DMS114 treated with DMSO at 0.1 percent for 48 hours (cell line): ENCODE measurements around the gene GLG1.

Experiments used
- DNase-seq: peaks from one replicate; lab custom pipeline; 2025; ENCODE audit not compliant: unreplicated experiment; lab: John Stamatoyannopoulos, UW

GLG1 gene

DNA sequence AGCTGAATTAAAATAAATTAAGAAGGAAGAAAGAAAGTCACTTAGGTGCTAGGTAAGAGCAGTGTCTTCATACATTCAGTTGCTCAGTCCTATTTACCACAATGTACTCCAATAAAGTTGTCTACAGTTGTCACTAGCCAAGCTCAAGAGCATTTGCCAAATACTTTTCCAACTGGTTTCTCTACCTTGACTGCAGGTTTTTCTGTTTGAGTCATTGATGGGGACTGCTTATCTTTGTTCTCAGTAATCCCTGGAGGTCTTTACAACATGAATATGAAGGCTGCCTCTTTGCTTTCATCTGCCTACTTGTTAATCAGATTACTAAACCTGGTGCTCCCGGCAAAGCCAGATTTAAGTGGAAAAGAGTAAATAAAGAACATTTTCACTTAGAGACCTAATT, 121.0 kb downstream of the GLG1 start:
- DNase-seq, result no peak

DNA sequence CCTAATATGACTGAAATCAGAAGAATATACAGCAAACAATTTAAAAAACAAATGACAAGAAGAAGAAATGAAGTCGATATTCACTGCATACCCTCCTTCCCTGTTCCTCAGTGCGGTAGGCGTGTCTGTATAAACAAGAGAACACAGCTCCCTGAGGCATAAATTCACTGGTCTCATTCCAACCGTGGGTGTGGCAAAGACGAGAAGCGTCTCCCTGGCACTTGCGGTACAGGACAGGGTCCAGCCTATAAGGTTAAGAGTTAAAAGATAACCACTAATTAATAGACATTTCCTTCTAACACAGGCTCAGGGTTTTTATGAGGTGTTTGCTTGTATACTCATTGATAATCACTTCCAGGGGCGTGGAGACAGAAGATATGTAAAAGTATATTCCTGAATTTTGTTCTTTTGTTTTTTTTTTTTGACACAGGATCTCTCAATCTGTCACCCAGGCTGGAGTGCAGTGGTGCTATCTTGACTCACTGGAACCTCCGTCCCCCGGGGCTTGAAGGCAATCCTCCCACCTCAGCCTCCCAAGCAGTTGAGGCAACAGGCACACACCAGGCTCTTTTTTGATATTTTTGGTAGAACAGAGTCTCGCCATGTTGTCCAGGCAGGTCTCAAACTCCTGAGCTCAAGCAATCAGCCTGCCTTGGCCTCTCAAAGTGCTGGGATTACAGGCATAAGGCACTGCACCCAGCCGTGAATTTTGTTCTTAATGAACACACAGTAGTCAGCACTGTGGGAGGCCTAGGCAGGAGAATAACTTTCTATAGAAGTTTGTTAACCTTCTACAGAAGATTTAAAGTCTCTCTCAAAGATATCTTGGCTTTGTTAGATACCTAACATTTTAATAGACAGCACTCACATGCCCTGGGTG, 126.5 kb downstream of the GLG1 start:
- no peak for DNase-seq

DNA sequence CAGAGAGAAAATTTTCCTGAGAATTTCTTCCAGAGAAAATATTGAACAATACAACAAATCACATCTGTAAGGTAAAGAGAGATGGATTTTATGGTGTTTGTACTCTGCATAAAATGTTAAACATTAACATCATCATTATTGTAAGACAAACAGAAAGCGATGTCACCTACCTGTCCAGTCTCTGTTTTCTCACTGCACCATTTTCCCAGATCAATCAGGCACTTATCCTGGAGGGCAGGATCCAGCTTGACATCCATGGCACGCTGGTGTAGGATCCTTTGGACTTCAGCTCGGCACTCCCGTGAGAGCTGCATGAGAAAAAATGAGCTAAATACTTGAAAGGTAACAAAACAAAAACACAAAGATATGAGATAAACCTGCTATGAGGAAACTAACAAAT, 129.7 kb downstream of the GLG1 start:
- DNase-seq, result no peak

DNA sequence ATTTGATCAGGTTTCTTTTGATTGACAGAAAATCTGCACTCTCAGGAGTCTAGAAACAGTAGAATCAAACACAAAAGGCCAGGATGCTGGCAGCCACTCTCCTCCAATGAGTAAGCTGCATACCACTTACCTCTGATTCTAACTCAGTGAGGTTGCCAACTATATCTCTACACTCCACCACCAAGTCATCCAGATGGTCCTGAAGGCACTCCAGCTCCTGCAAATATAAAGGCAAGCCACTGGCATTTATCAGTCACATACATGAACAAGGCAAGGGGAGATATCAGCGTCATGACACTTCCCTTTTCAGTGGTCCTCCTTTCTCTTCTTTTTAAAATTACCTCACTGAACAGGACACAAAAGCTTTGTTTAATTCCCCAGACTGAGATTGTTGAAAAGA, 132.5 kb downstream of the GLG1 start:
- DNase-seq, result no peak

DNA sequence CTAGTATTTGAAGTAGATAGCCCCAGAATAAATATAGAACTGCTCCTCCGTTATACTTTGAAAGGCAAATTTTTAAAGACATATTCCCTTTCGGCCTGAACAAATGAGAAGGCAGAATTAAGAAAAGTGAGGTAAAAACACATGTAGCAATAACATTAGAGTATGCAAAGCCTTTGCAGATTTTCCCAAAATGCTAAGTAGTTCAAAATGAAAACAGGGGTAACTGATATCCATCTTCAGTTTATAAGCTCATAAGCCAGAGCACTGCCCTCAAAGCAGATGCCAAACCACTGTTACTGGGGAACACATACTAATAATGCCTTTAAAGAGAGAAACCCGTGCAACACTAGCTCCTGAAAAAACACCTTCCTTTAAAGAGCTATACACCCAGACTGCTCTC, 134.4 kb downstream of the GLG1 start:
- no peak for DNase-seq

DNA sequence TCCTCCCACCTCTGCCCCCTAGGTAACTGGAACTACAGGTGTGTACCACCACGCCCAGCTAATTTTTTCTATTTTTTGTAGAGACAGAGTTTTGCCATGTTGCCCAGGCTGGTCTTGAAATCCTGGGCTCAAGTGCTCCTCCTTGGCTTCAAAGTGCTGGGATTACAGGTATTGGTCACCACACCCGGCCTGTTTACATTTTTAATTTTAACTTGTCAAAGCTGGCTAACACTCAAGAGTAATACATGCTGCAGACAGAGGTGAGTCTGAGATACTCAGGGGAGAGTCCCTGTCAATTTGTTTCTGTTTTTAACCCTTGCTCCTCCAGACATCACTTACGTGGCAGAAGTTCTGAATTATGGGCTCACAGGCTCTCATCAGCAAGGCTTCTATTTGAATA, 134.9 kb downstream of the GLG1 start:
- no peak for DNase-seq

DNA sequence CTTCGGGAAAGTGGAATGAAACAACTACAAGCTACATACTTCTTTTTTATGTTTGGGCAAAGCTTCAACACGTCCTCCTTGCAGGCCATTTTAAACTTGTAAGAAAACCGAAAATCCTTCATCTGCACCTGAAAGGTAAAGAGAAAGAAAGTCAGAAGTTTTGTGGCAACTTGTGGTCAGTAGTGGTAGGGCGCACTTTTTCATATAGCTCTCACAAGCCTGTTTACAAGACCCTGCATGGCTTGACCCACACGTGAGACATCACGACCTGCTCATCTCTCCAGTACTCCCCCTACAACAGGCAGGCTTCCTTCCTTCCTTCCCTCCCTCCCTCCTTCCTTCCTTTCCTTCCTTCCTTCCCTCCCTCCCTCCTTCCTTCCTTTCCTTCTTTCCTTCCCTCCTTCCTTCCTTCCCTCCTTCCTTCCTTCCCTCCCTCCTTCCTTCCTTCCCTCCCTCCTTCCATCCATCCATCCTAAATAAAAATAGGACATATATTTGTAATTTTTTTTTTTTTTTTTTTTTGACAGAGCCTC, 136.9 kb downstream of the GLG1 start:
- no peak for DNase-seq

DNA sequence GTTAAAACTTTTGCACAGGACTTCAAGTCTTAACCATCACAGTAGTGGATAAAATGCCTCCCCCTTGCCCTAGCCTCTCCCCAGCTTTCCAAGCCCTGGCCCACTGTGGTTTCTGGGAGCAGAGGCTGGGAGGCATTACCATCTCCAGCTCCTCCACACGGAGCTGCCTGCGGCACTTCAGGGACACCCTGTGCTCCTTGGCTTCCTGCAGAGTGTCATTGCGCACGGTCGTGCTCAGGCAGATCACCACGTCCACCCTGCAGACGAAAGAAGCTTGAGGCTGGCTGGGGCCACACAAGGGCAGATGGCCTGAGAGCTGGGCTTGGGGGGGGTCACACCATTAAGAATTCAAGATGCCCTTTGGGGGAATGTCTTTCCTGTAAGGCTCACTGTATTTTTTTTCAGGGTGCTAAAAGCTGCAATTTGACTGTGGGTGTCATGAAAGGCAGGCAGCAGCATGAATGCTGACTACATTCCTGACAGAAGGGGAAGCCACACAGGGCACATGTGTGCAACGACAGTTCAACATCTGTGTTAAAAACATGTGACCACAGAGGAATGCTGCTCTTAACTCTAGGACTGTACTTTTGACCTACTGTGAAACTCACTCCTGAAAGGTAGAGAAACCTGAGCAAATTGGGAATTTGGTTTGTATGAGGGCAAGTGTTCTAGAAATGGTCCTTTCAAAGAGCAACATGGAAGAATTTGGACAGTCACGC, 137.9 kb downstream of the GLG1 start:
- no peak for DNase-seq

DNA sequence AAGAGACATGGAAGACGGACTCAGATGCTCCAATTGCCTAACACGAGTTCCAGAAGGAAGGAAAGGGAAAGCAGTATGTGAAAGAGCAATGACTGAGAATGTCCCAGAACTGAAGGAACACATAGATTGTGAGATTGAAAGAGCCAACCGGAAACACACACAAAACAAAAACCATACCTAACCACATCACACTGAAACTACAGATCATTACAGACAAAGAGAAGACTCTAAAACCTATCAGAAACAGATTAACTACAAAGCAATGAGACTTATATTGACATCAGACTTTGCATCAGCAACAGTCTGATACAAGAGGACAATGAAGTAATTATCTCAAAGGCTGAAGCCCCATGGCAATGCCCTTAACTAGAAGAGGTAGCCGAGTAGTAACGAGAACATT, 140.0 kb downstream of the GLG1 start:
- DNase-seq, result no peak

DNA sequence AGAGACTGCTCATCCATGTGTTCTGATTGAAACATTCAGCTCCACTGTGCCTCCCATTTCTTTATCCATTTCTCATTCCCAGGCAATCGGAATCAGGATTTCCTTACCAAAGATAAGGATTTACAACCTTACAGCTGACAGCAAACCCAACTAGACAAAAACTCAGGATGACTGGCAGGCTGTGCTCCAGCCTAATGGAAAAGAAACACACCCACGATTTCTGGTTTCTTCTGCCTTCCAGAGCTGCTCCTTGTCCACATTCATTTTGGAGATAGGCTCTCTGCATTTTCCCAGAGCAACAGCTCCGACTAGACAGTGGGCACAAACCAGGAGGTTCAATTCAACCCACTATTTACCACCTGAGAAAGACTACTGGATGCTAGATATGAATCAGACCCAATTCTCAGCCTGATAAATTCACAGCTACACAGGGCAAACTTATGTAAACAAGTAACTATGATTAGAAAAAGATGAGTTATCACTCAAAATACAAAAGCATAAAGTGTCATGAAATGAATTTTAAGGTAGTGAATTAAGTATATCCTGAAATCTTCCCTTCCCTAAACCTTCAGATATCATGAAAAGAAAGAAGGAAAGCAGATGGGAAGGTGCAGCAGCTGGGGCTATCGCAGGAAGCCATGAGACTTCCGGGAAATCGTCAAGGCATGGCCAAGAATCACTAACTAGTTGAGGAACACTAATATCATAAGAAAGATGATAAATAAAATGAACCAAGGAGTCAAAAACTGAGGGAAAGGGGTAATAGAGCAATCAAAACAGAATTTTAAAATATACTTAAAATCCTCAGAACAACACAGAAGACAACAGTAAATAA, 140.8 kb downstream of the GLG1 start:
- DNase-seq, result no peak

DNA sequence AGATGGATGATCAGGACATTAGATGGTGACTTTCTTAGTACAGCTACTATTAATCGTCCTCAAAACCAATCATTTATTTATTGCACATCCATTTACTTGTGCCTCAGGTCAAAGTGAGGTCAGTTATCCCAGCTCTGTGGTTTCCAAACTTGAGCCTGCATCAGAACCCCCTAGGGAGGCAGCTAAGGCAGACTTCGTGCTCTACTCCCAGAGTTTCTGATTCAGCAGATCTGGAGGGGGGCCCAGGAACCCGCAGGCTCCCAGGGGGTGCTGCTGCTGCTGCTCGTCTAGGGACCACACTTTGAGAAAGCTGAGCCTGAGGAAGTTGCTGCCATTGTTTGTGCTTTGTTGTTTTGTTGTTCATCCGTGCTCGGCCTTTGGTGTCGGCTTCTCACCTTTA, 141.6 kb downstream of the GLG1 start:
- DNase-seq, result no peak

DNA sequence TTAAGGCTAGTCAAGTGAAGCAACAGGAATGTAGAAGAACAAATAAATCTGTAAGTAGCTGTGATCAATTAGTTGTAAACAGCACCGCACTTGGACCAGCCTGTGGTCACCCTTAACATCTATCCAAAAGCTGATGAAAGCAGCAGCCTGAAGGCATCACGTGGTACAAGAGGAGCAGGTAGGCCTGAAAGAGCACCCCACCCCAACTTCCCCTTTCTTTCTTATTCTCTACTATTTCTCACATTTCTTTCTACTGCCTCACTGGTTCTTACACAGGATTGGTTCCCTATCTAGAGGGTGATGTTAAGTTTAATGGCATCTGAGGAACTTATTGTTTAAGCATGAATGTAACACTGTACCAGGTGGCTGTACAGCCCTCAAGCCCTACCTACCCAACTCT, 143.0 kb downstream of the GLG1 start:
- no peak for DNase-seq

DNA sequence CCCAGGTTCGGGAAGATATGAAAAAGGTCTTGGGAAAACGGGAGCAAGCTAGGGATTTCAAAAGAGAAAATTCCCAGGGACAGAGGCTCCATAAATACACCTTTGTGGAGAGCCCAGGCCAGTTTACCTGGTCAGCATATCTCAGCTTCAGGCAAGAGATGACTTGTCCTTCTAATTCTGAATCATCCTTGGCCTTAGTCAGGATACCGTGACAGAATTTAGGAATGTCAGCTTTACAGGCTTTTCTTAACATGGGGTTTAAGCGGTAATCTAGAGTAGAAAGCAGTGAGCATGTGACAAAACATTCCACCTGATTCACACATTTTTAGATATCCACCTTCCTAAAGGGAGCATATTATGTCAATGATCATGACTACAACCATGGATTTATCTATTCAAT, 144.6 kb downstream of the GLG1 start:
- DNase-seq, result no peak

DNA sequence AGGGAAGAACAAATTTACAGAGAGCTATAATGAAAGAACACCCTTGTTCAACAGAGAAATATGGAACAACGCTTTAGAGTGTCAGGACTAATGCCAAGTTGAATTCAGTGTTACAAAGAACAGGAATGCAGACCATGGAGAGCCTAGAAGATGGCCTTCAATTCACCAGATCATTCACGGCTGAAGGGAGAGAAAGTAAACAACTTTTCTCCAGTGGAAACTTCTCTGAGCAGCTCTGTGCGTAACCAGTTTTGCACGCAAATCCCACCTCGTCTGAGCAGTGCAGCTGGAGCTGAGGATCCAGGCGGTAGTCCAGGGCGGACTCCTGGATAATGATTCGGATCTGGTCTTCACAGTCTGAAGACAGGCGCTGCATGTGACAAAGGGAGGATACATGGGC, 145.1 kb downstream of the GLG1 start:
- no peak for DNase-seq

DNA sequence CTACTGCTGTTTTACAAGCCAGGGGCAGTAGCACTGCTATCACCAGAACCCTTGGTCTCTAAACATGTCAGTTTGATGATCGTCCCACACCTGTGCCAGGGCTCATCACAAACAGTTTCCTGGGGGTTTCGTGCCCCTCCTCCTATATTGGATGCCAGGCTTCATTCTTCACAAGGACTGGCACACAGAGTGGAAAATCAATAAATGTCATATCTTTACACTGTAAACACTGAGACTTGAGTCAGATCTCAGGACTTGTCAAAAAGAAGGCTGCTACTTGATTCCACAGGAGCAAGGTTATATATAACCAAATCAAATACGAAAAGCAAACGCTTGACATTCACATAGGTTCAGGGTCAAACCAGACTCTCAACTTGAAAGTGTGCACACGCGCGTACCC, 146.4 kb downstream of the GLG1 start:
- DNase-seq, result no peak

DNA sequence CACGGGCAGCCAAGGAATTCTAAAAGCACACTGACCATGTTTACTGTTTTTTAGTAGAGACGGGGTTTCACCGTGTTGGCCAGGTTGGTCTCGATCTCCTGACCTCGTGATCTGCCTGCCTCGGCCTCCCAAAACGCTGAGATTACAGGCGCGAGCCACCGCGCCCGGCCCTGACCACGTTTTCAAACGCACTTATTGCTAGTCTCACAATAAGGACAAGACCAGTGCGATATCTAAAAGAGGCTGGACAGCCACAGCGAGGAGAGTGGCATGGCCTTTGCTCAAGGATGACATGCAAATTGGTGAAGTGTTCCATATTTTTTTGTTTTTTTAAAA, 150.7 kb downstream of the GLG1 start:
- DNase-seq, result no peak

DNA sequence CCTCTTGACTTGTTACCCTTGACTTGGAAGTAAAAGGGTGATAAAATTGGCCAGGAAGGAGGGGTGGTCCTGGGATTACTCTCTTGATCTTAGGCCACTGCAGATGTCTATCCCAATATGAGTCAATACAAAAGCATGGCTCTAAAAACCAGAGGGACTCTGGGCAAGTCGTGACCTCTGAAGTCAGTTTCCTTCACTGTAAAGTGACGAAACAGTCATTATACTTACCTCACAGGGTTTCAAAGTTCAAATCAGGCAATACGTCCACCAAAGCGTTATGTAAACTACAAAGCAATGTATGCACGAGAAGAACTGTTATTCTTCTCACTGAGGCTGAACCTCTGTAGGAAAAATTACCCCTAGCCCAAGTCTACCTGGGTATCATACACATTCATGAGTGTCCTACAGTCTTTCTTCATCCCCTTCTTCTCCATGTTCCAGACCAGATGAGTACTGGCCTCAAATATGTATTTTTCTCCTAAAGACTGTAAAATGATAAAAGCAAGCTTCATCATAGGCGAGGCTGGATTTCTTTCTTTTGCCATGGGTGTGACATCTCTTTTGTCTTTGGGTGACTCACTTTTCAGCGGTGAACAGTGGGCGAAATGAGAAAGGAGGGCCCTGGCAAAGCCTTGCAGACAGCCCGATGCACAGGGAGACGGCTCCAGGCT, 151.2 kb downstream of the GLG1 start:
- no peak for DNase-seq

DNA sequence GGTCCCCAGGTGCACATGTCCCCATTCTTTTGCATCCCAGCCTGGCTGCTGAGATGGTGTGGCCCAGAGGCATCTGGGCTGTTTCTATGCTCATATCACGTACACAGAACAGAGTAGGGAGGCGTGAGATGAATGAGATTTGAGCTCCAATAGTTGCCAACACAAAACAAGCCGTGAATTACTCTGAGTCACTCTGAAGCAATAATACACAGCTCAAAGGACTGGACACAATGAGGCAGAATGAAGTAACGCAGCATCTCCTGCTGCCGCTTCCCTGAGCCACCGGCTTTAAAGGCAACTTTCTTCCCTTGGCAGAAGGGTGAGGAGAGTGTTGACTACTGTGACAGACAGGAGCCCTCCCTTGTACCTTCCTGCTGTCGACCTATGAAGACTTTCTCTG, 151.7 kb downstream of the GLG1 start:
- no peak for DNase-seq

DNA sequence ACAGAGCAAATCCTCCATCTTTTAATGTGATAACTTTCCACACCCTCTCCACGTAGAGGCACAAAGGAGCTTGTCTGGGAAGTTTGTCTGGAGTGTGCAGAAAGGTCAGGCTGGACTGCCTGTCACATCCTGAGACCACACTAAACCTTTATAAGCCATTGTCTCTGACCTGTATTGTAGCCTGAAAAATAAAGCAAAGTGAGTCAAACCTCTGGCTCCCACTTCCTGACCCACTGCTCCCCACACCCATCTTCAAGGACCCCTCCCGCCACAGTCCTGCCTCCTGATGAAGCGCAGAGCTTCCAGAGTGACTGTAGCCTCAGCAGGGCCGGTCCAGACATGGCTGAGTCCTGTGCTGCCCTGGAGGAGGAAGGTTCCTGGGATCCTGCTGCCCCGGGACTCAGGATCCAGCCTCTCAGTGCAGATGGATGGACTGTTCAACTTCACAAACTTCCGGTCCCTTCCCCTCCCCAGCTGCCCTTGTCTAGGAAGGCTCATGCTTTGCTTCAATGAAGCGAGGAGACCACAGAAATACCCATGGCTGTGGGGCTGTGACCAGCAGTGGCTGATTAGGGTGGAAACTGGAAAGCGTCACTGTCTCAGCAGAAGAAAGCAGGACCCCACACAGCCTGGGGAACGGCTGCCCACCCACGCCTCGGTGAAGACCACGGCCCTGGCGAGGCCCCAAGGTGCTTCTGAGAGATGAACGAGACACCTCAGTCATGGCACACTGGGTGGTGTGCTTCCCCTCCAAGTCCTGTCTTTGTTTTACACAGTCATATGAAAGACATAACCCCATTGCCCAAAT, 154.8 kb downstream of the GLG1 start:
- DNase-seq, result no peak
